HG03342 (cell line): Measurements from ENCODE around the gene TTC17.
"Not testable (repeated sequence)": the region's sequence is repeated elsewhere in the genome, so short reads cannot be mapped to it uniquely, and the experiment has no call there.

ENCODE experiments used
- ATAC-seq: cut with Tn5 transposase; IDR thresholded peaks from one replicate; pipeline ENCODE4 v1.9.1; 2021; ENCODE audit warnings: mild to moderate bottlenecking, moderate library complexity; ENCODE audit not compliant: unreplicated experiment

Gene TTC17

DNA sequence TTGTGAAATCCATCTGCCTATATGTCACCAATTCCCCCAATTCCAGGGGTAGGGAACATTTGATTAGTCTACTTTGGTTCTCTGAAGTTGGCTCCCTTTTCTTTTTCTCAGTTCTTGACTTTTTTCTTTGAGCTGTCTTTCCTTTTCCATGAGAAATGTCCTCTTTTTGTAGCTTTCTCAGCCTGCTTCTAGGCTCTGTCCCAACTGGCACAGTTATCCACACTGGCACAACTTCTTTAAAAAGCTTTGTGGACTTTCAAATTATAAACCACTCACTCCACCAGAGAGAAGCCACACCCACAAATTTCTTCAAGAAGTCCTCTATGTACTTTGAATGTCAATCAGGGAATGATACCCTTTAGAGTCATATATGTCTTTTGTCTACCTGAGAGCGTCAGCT lies 100.5 kb downstream of the TTC17 start:
- no peak for ATAC-seq

DNA sequence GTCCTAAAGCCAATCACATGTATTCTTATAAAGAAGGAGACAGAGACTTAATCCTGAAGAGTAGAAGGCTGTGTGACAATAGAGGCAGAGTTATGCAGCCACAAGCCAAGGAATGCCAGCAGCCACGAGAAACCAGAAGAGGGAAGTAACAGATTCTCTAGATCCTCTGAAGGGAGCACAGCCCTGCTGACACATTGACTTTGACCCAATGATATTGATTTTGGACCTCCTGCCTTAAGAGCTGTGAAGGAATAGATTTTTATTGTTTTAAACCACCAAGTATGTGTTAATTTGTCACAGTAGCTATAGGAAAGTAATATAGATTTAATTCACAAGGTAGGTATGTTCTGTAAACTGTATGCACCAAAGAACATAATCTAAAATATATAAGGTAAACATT lies 103.6 kb downstream of the TTC17 start:
- no peak for ATAC-seq

DNA sequence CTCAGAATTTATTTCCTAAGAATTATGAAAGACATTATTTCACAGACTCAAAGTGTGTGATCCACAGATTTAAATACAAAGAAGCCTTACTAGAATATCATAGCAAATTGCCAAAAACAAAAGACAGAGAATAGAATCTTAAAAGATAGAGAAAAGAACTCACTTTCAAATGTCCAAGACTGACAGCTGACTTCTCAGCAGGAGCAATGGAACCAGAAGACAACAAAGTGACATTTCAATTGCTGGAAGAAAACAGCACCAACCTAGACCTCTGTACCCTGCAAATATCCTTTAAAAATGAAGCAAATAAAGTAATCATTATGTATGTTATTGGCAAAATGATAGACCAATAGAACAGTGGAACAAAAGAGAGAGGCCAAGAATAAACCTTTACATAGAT lies 109.2 kb downstream of the TTC17 start:
- ATAC-seq: no peak

- ATAC-seq: not testable (repeated sequence)
Observed at GRCh38 chr11:43477491-43477890, 118.8 kb downstream of the TTC17 start.

GRCh38 chr11:43486141-43486540 lies 127.4 kb downstream of the TTC17 start:
- ATAC-seq: no peak

DNA sequence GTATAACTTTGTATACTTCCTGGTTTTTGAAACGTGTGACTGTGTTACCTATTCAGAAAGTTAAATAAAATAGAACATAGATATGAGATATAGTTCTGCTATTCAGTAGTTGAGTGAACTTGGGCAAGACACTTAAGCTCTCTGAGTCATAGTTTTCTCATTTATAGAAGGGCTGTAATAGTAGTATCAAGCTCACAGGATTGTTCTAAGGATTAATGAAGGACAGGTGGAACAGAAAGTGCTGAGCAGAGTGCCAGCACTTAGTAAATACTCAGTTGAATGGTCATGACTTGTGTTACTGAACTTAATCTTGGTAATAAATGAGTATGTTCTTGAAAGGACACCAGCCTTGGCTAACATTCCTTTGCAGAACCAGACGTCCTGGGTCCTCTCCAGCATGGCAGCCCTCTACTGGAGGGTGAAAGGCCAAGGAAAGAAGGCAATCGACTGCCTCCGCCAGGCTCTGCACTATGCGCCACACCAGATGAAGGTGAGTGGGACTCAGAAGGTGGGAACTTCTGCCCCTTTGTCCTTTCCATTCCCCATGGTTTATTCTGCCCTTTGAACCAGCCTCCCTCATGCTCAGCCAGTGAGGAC lies 131.2 kb downstream of the TTC17 start:
- no peak for ATAC-seq

DNA sequence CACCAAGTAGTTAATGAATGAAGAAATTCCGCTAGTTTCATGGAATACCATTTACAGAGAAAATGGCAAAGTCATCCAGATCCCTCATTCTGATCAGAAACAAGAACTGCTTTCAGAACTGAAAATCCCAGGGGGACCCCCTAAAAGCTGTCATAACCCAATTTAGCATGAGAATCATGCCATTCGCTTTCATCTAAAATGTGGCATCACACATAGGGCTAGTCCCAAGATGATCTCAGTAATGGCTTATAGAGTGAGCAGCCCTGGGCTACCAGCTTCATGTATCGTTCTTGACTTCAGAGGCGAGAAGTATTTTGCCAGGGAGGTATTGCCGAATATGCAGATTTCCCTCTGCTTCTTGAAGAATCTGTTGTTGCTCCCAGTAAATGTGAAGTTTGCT lies 134.0 kb downstream of the TTC17 start:
- no peak for ATAC-seq

DNA sequence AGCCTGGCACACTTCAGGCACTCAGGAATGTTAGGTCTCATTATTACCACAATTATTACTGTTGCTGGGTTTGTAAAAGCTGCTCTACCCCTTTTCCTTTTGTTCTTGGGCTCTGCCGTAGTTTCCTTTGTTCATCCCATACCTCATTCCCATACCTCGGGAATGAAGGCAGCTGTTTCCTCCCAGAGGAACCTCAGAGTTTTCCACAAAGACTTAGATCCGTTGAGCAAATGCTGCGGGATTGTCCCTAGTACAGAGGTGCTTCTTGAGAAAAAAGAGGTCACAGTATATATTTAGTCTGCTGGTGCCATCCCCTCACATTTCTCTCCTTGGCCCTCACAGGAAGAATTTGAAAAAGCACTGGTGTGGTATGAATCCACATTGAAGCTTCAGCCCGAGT lies 134.7 kb downstream of the TTC17 start:
- no peak for ATAC-seq

GRCh38 chr11:43497144-43497543 lies 138.4 kb downstream of the TTC17 start:
- no peak for ATAC-seq

GRCh38 chr11:43498561-43498960 lies 139.8 kb downstream of the TTC17 start:
- ATAC-seq: no peak

- ATAC-seq: no peak
Observed at GRCh38 chr11:43503417-43503816, 144.7 kb downstream of the TTC17 start.

- ATAC-seq: no peak
Observed at GRCh38 chr11:43504316-43504950, 145.7 kb downstream of the TTC17 start.

GRCh38 chr11:43505171-43505570 lies 146.5 kb downstream of the TTC17 start:
- no peak for ATAC-seq

- ATAC-seq: no peak
Observed at GRCh38 chr11:43507171-43507570, 148.5 kb downstream of the TTC17 start.

DNA sequence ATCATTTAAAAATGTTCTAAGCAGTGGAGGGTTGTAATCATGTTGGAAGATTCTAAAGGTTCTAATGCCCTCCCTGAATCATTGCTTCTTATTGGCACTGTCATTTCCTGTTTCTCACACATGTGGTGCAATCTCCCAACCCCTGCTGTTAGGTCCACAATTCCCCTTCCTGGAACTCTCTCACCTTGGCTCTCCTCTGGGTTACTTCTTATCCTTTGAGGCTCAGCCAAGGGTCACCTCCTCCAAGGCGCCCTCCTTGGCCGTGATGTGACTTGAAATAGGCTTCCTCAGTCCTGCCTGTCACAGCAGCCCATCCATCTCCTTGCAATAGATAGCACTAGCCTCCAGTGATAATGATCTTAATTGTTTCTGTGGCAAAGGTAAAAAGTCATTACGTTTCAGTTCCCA lies 149.8 kb downstream of the TTC17 start:
- no peak for ATAC-seq

- no peak for ATAC-seq
Observed at GRCh38 chr11:43511959-43512358, 153.2 kb downstream of the TTC17 start.

DNA sequence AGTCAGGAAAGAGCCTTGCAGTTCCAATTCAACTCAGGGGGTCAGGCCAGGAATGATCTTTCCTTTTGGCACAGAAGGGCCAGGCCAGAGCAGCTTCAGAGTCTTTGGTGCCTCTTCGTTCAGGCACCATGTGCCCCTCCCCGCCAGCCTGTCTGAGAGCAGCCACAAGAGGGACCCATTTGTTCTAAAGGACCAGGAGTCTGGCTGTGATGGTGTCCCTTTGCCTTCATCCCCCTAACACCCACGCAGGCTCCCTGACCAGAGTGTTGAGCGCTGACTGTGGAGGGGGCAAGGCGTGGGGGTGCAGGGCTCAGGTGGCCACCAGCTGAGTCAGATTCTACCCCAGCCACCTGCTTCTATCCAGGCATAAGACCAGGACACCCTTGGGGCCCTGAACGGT lies 156.4 kb downstream of the TTC17 start:
- no peak for ATAC-seq

DNA sequence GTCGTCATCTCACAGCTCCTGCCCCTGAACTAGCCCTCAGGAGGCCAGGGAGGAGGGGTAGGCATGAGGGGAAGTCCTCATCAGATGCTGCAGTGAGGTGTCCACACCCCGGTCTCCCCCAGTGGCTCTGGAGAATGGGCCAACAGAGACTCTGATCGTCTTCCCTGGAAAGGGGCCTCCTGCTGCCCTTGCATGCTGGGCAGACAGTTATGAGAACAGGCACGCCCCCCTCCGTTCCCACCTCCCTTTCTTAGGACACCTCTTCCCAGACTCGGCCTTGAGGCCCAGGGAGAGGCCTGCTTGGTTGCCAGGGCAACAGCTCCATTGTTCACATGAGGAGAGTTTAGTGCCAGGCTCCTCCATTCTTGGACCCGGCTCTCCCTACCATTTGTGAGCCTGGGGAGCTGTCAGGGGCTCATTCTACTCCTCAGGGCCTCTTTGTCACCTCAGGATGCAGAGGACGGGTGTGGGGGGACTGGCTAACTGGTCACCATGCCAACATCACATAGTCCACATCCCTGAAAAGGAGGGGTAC lies 157.7 kb downstream of the TTC17 start:
- ATAC-seq: no peak

DNA sequence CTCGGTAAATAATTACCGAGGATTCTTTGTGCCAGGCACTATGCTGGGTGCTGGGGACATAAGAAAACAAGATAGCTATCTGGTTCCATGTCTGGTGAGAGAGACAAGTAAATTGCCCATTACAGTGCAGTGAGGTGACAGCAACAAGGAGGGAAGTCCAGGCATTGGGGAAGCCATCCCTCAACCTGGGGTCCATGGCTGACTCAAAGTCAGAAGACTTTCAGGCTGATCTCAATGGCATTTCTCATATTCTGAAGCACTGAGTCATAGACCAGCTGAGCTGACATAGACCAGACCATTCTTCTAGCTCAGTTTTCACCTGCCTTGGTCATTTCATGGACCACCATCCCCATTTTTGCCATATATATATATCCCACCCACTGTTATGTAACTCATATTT lies 158.8 kb downstream of the TTC17 start:
- ATAC-seq: no peak

GRCh38 chr11:43518408-43519160 lies 159.9 kb downstream of the TTC17 start:
- no peak for ATAC-seq

DNA sequence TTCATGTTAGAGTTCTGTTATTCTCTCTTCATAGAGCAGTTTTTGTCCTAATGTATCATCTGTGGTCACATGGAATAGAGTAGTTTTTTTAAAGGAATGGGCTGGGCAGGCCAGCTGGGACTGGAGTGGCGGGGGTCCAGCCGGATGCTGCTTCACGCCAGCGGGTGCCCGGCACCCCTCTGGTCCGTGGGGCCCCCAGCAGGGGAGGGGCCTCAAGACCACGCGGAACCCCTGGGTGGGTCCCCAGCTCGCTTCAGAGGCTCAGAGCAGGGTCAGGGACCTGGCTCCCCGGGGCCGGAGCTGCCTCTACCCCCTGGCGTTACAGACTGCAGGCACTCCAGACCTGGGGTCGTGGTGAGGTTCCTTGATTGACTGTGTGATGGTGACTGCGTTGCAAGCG lies 162.8 kb downstream of the TTC17 start:
- no peak for ATAC-seq

GRCh38 chr11:43523632-43524031 lies 164.9 kb downstream of the TTC17 start:
- ATAC-seq: no peak
